HG02852 (cell line): Measurements from ENCODE around the gene DLG2.
A peak's percentile ranks its signal among the peaks of the same experiment; 100 is the strongest.
"Not testable (repeated sequence)": the region's sequence is repeated elsewhere in the genome, so short reads cannot be mapped to it uniquely, and the experiment has no call there.

Source experiments
- ATAC-seq: cut with Tn5 transposase; IDR thresholded peaks from one replicate; pipeline ENCODE4 v1.9.1; 2021; ENCODE audit warnings: mild to moderate bottlenecking, moderate library complexity; ENCODE audit not compliant: unreplicated experiment

The DLG2 gene

GRCh38 chr11:85627332-85627997, at the start of gene DLG2:
Gene DLG2, minus strand, starts transcription at chr11:85627344.
- peak; percentile 2 for ATAC-seq

- no peak for ATAC-seq
These were observed 46.2 kb upstream of the DLG2 start for GRCh38 chr11:85673393-85673792.

DNA sequence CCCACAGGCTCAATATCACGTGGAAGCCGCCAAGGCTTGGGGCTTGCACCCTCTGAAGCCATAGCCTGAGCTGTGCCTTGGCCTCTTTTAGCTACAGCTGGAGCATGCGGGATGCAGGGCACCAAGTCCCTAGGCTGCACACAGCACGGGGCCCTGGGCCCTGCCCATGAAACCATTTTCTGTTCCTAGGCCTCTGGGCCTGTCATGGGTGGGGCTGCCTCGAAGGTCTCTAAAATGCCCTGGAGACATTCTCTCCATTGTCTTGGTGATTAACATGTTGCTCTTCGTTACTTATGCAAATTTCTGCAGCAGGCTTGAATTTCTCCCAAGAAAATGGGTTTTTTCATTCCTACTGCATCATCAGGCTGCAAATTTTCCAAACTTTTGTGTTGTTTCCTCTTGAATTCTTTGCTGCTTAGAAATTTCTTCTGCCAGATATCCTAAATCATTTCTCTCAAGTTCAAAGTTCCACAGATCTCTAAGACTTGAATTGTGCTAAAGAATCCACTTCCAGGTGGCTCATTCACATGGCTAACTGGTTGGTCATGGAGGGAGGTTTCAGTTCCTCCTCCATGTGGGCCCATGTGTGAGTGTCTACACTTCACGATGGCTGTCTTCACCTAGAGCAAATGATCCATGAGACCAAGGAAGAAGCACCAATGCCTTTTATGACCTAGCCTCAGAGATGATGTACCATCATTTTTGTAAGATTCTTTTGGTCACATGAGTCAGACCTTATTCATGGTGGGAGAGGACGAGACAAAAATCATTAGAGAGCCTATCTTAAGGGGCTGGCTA, 45.2 kb upstream of the DLG2 start:
- ATAC-seq: no peak

GRCh38 chr11:85670949-85671663, 44.0 kb upstream of the DLG2 start:
- ATAC-seq: not testable (repeated sequence)

DNA sequence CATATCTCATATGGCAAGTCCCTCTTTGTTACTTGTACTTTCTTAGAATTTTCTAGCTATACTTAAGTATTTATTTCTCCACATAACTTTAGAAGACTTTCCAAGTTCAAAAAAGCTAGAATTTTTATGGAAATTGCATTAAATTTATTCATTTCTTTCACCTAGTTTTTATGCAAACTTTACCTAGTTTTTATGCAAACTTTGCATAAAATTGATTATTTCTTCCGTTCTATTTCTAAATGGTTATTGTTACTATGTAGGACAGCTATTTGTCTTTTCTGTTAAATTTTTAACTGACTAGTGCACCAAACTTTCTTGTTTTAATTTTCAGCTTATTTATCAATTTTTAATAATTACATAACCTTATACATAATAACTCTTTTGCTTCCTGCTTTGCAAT, 41.0 kb upstream of the DLG2 start:
- ATAC-seq: no peak

DNA sequence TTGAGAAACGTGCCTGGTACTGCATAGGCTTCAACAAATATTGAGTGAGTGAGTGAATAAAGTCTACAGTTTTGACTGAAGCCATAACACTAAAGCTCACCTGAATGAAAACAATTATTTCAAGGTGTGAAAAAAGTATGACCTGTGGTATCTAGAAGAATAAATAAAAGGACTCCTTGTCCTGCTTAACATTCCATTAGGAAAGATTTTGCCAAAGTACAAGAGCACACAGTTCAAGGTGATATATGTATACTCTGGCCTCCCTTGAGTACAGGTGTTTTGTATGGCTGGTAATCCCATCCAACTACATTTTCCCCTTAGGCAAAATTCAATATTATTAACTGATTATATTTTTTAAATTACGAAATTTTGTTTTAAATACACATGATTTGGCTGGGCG, 39.5 kb upstream of the DLG2 start:
- no peak for ATAC-seq

- ATAC-seq: no peak
These were observed 38.6 kb upstream of the DLG2 start for GRCh38 chr11:85665733-85666132.

- peak; percentile 90 for ATAC-seq
These were observed 37.7 kb upstream of the DLG2 start, which contains the start of gene CREBZF for GRCh38 chr11:85664615-85665481. Gene CREBZF, minus strand, starts transcription at chr11:85665129. Its CDS starts 254 bp downstream, at chr11:85664875.

- ATAC-seq: peak; percentile 64
These were observed 36.8 kb upstream of the DLG2 start for GRCh38 chr11:85663753-85664614.

DNA sequence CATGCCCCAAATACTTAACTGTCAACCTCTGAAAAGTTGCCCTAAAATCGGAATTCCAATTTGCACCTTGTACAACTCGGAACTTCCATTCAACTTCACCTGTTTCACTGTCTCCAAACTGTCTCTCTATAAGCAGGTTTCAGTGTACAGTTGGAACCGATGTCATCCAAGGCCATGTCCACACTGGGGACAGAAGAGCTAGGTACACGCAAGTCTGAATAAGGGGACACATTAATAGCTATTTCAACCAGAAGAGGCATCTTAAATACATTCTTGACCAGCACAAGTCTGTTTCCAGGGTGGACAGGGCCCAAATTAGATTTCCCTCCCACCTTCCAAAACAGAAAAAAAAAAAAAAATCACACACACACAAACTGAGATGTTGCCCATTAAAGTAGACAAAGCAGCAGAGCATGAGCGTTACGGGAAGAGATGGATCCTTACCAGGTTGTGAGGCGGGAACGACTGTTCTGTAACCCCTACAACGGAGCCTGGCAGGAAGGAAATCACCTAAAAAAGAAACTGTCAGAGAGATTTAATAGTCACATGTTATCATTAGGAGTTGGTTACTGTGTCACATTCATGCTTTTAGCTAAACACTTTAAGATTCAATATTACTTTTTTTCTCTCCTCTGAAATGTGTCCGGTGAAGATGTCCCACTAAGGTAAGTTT, 36.1 kb upstream of the DLG2 start:
- no peak for ATAC-seq

- ATAC-seq: no peak
These were observed 35.0 kb upstream of the DLG2 start for GRCh38 chr11:85661972-85662664.

GRCh38 chr11:85658180-85658579, 31.0 kb upstream of the DLG2 start:
- no peak for ATAC-seq

- no peak for ATAC-seq
These were observed 29.6 kb upstream of the DLG2 start for GRCh38 chr11:85656777-85657176.

DNA sequence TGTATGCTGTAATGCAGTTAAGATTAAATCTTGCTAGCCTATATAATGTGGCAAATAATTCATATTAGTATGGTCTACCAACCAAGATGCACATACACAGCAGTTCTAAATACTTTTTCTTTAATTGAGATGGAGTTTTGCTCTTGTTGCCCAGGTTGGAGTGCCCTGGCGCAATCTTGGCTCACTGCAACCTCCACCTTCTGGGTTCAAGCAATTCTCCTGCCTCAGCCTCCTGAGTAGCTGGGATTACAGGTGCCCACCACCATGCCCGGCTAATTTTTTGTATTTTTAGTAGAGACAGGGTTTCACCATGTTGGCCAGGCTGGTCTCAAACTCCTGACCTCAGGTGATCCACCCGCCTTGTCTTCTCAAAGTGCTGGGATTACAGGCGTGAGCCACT, 27.2 kb upstream of the DLG2 start:
- not testable (repeated sequence) for ATAC-seq

DNA sequence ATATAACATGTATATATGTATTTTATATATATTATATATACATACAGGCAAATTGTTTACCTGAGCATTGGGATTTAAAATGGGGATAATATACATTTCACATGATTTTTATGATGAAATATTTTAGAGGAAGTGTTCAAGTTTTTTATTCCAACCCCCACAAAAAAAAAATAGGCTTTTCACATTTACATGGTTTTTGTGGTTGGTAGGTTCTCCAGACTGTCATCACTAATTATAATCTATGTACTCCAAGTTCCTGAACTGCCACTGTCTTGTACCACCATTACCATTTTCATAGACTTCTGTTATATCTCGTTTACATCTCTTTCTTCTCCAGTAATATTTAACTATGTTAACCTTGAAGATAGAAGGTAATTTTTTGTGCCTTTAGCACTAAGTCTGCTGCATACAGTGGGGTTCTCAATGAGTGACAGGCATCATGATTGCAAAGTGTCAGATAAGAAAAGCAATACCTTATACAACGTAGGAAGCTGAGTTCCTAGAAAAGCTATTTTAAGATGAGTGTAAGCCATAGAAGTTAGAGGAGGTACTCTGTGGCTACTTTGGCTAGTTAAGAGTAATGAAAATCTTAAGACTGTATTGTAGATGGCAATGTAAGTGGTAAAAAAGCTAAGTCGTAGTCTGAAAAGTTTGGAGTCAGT, 25.8 kb upstream of the DLG2 start:
- no peak for ATAC-seq

- ATAC-seq: no peak
These were observed 24.0 kb upstream of the DLG2 start for GRCh38 chr11:85651118-85651517.

DNA sequence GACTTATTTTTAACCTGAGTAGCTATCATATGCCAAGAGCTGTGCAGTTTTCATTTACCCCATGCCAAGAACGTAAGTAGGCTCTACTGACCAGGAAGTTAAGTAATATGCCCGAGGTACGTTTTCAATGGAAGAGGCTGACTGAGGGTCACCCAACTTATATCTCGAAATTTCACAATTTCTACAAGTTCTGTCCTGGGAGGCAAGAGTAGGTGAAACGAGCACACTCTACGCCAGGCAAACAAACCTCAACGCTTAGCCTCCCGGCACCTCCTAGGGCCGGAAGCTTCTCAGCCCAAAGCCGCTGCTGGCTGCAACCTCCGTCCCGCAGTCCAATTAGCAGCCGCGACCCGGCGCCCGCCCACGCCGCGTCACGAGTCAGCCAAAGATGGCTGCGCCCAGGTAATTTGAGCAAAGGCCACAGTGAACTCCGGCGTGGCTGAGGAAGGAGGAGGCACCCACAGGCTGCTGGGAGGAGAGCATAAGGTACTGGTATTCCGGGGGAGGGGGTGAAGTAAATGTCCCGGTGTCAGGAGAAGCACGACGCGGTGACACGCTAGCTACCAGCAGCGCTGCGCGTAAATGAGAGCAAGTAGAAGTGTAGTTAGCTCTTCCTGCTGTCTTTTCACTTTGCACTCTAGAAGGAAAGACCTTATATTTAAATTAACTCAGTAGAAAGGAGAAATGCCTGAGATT, 20.6 kb upstream of the DLG2 start, which contains the start of gene TMEM126A:
TMEM126A (plus strand) TSS at position 364 of the 696 bp plus-strand sequence. CDS start 2,289 bp downstream, outside the sequence.
- peak; percentile 99 for ATAC-seq
